Nephron progenitor cell (in vitro differentiated cells): ENCODE measurements around the gene BRAT1.

Experiments
- DNase-seq: peaks from one replicate; pipeline ENCODE4 v3.0.0; 2021
- H3K27ac Mint-ChIP-seq: 2 replicates; pipeline ENCODE4 v1.8.0; 2021; ENCODE audit warnings: mild to moderate bottlenecking, moderate library complexity, mixed read lengths
- H3K27me3 Mint-ChIP-seq: 2 replicates; pipeline ENCODE4 v1.8.0; 2021; ENCODE audit warnings: mild to moderate bottlenecking, low read depth, mixed read lengths; ENCODE audit not compliant: poor library complexity
- H3K36me3 Mint-ChIP-seq: 2 replicates; pipeline ENCODE4 v1.8.0; 2021; ENCODE audit warnings: low read depth, mixed read lengths
- H3K4me1 Mint-ChIP-seq: 2 replicates; pipeline ENCODE4 v1.8.0; 2021; ENCODE audit warnings: mixed read lengths
- H3K4me3 Mint-ChIP-seq: 2 replicates; pipeline ENCODE4 v1.8.0; 2021; ENCODE audit warnings: mild to moderate bottlenecking, moderate library complexity, mixed read lengths
- H3K9me3 Mint-ChIP-seq: 2 replicates; pipeline ENCODE4 v1.8.0; 2021; ENCODE audit warnings: mild to moderate bottlenecking, moderate library complexity, mixed read lengths
- TF ChIP-seq, protein P1 (sequence below): fragments of 200-600 bp; sonication (generic); IDR thresholded peaks from 2 replicates; pipeline ENCODE4 v1.5.0; 2021; ENCODE audit warnings: antibody characterized with exemption

Gene BRAT1

DNA sequence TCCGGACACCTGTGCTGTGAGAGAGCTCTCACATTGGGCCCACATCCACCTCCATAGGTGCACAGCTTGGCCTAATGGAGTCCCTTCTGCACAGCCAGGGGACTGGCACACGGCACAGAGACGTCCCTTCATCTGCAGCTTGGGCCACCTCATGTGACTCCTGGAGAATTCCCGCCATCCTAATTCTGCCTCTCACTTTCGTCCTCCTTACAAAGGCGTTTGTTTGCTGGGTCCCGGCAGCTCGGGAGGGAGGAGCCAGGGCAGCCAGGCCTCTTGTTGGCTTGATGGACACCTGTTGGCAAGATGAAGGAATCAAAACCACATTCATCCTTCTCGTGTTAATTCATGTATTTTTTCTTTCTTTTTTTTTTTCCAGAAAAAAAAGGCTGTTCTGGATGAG is 45.7 kb upstream of the BRAT1 start:
- Mint-ChIP-seq H3K9me3 (no peaks in the 10 kb centered on the region), H3K4me3 (no peak overlapping the region), H3K27me3 (peaks cover 2% of the 10 kb centered on the region), H3K27ac (no peak overlapping the region), H3K4me1 (peaks cover 41% of the 10 kb centered on the region), H3K36me3 (peaks cover 21% of the 10 kb centered on the region)
- TF ChIP-seq, protein P1, sequence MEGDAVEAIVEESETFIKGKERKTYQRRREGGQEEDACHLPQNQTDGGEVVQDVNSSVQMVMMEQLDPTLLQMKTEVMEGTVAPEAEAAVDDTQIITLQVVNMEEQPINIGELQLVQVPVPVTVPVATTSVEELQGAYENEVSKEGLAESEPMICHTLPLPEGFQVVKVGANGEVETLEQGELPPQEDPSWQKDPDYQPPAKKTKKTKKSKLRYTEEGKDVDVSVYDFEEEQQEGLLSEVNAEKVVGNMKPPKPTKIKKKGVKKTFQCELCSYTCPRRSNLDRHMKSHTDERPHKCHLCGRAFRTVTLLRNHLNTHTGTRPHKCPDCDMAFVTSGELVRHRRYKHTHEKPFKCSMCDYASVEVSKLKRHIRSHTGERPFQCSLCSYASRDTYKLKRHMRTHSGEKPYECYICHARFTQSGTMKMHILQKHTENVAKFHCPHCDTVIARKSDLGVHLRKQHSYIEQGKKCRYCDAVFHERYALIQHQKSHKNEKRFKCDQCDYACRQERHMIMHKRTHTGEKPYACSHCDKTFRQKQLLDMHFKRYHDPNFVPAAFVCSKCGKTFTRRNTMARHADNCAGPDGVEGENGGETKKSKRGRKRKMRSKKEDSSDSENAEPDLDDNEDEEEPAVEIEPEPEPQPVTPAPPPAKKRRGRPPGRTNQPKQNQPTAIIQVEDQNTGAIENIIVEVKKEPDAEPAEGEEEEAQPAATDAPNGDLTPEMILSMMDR = no peak
- DNase-seq = no peak

DNA sequence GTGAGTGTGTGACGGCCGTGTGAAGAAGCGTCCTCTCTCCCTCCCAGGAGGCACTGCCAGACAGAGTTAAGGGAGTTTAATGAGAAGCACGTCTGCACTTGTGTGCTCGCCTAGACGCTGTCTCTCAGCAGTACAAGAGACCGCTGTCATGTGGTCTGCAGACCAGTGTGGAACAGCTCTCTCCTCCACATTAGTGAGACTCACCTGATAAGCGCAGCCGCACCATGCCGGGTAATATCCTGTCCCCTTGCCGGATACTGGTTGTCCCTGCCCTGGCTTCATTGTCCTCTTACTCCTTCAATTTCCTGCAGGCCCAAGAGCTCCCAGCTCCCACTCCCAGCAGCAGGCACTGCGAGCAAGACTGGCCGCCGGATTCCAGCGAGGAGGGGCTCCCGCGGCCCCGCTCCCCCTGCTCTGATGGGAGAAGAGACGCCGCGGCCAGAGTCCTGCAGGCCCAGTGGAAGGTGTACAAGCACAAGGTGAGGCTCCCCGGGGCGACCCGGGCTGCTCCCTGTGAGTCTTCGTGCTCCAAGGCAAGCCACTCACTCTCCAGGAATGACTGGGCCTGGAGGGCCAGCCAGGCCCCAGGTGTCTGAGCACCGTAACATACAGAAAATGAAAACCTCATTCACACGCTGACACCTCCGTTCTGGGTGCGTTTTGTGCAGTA is 43.0 kb upstream of the BRAT1 start:
- Mint-ChIP-seq H3K27ac (no peak overlapping the region), H3K4me3 (no peak overlapping the region), H3K9me3 (no peaks in the 10 kb centered on the region), H3K4me1 (peaks cover 43% of the 10 kb centered on the region), H3K36me3 (peaks cover 33% of the 10 kb centered on the region), H3K27me3 (peaks cover 2% of the 10 kb centered on the region)
- no peak for DNase-seq
- TF ChIP-seq, protein P1 = no peak

DNA sequence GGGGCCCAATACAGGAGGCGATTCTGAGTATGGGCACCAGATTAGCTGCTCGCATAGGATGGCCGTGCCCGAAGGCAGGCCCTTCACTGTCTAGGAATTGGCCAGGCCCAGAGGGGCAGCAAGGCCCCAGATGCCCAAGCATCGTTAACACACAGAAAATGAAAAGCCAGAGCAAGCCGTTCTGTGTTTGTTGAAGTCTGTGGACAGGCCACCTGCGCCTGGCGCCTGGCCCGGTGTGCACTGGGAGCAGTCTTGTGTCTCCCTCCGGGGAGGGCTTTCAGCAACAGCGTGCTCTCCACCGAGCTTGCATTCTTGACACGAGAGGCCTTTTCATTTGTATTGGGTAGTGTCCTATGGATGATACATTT is 41.9 kb upstream of the BRAT1 start:
- no peak overlapping the region for H3K27ac Mint-ChIP-seq
- H3K4me1 Mint-ChIP-seq = peaks cover 35% of the 10 kb centered on the region
- peaks cover 39% of the 10 kb centered on the region for H3K36me3 Mint-ChIP-seq
- DNase-seq = no peak
- no peak overlapping the region for H3K4me3 Mint-ChIP-seq
- H3K27me3 Mint-ChIP-seq = peaks cover 2% of the 10 kb centered on the region
- no peaks in the 10 kb centered on the region for H3K9me3 Mint-ChIP-seq
- TF ChIP-seq, protein P1 = no peak

DNA sequence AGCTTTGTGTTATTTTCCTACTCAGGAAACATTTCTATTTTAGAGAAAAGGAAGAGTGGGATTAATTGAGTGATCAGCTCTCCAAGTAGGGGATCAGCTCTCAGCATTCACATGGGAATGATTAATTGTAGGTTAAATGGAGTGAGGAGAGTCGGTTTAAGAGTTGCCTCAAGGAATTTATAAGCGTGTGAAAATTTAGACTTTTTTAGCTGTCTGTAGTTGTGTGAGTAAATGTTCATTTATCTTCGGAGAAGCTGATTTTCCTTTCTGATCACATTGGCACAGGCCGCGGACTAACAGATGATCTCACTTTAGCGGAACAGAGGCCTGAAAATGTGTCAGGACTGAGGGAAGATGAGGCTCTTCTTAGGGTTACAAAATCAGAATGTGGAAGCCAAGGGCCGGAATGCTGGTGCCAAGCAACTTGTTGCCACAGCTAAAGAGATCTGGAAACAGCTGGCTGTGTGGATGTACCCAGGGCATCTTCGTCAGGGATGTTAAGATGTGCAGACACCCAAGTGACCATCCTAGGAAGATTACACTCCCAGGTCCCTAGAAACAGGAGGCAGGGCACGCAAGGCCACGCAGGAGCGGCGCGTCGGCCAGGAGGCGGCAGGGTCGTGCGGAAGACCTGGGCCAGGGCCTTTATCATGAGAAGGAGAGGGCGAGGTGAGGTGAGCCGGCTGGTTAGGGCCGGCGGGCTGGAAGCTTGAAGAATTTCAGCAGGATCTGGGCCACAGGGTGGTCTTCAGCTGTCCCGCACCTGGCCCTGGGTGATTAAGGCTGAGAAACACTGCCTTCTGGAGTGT is 41.3 kb upstream of the BRAT1 start:
- H3K27me3 Mint-ChIP-seq = peaks cover 2% of the 10 kb centered on the region
- DNase-seq = no peak
- no peaks in the 10 kb centered on the region for H3K9me3 Mint-ChIP-seq
- peaks cover 29% of the 10 kb centered on the region for H3K4me1 Mint-ChIP-seq
- no peak overlapping the region for H3K4me3 Mint-ChIP-seq
- peak overlapping the region; percentile 26 for H3K27ac Mint-ChIP-seq
- TF ChIP-seq, protein P1 = no peak
- peaks cover 38% of the 10 kb centered on the region for H3K36me3 Mint-ChIP-seq

DNA sequence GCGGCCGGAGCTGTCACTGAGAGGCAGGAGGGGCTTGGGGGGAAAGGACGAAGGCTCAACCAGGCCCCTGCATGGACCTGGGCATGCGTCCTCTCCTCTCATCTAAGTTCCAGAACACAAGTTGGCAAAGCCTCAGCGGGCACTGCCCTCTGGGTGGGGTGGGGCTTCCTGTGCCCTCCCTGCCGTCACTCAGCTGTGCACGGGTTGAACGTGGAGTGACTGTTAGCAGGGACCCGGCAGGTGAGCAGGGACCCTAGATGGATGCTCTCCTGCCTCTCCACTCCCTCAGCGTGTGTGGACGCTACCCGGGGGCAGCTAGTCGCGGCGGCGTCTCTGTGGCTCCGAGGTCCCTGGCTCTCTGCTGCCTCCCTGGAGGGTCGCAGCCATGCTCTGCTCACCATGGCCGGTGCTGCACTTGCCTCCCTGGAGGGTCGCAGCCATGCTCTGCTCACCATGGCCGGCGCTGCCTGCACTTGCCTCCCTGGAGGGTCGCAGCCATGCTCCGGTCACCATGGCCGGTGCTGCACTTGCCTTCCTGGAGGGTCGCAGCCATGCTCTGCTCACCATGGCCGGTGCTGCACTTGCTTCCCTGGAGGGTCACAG is 40.0 kb upstream of the BRAT1 start:
- no peak overlapping the region for H3K27ac Mint-ChIP-seq
- H3K4me3 Mint-ChIP-seq = no peak overlapping the region
- peaks cover 37% of the 10 kb centered on the region for H3K36me3 Mint-ChIP-seq
- H3K9me3 Mint-ChIP-seq = no peaks in the 10 kb centered on the region
- peaks cover 2% of the 10 kb centered on the region for H3K27me3 Mint-ChIP-seq
- TF ChIP-seq, protein P1 = no peak
- peaks cover 20% of the 10 kb centered on the region for H3K4me1 Mint-ChIP-seq
- DNase-seq = no peak
